MG63 (cell line): ENCODE data around the gene TRIM75. TPM values are rescaled to one million over a fixed set of nuclear protein-coding genes. Genes with fewer than 3 reads are reported as not detected.

Source experiments
- total RNA-seq: library from RNA; depleted of rRNA; stranded (reverse); fragments of >200 nt; shearing (Covaris generic); gene quantifications from 2 replicates; pipeline ENCODE4 v1.2.3, GENCODE V29; 2014; ENCODE audit warnings: low replicate concordance; rRNA removed

TRIM75 gene
- total RNA-seq, 1 experiment from 2014 or later, result not detected

Other genes with a start within 250 kb of the TRIM75 start
- not detected in 2 replicates for gene APELA, start 176.7 kb upstream of the TRIM75 start, total RNA-seq
- gene TRIM61, start 76.2 kb upstream of the TRIM75 start, total RNA-seq, result 0.72 and 1.7 TPM in 2 replicates
- gene TRIM60, start 21.9 kb upstream of the TRIM75 start, total RNA-seq, result not detected in 2 replicates
- gene TMEM192, start 59.0 kb downstream of the TRIM75 start, total RNA-seq, result 6.9 and 8.2 TPM in 2 replicates
- 4.8 and 15.0 TPM in 2 replicates for gene KLHL2, start 153.7 kb downstream of the TRIM75 start, total RNA-seq